GM18511 (cell line): ENCODE data around the gene SYNPR.

Experiments used
- ATAC-seq: cut with Tn5 transposase; IDR thresholded peaks from one replicate; pipeline ENCODE4 v1.9.1; 2021; ENCODE audit warnings: mild to moderate bottlenecking, moderate library complexity; ENCODE audit not compliant: unreplicated experiment

Gene SYNPR

GRCh38 chr3:63523100-63523499, 245.0 kb downstream of the SYNPR start:
- ATAC-seq, result no peak

- ATAC-seq, result no peak
Measured at GRCh38 chr3:63528325-63529000, 250.4 kb downstream of the SYNPR start.

- no peak for ATAC-seq
Measured at GRCh38 chr3:63532521-63532920, 254.4 kb downstream of the SYNPR start.

- peak; percentile 72 for ATAC-seq
Measured at GRCh38 chr3:63538919-63539318, 260.8 kb downstream of the SYNPR start.

GRCh38 chr3:63555767-63556166, 277.7 kb downstream of the SYNPR start:
- ATAC-seq, result no peak

GRCh38 chr3:63556401-63556800, 278.3 kb downstream of the SYNPR start:
- ATAC-seq, result no peak

- peak; percentile 84 for ATAC-seq
Measured at GRCh38 chr3:63557912-63558311, 279.8 kb downstream of the SYNPR start.

GRCh38 chr3:63559884-63560283, 281.8 kb downstream of the SYNPR start:
- no peak for ATAC-seq

- no peak for ATAC-seq
Measured at GRCh38 chr3:63561879-63562278, 283.8 kb downstream of the SYNPR start.

GRCh38 chr3:63562323-63562722, 284.2 kb downstream of the SYNPR start:
- ATAC-seq, result no peak

GRCh38 chr3:63563572-63563971, 285.5 kb downstream of the SYNPR start:
- ATAC-seq, result no peak

- ATAC-seq, result no peak
Measured at GRCh38 chr3:63565220-63565619, 287.1 kb downstream of the SYNPR start.

- ATAC-seq, result no peak
Measured at GRCh38 chr3:63571682-63572081, 293.6 kb downstream of the SYNPR start.

GRCh38 chr3:63576846-63577245, 298.7 kb downstream of the SYNPR start:
- ATAC-seq, result no peak

- no peak for ATAC-seq
Measured at GRCh38 chr3:63578858-63579257, 300.8 kb downstream of the SYNPR start.

GRCh38 chr3:63580151-63580550, 302.0 kb downstream of the SYNPR start:
- ATAC-seq, result no peak

GRCh38 chr3:63582943-63583500, 304.9 kb downstream of the SYNPR start:
- ATAC-seq, result no peak

- no peak for ATAC-seq
Measured at GRCh38 chr3:63584681-63585080, 306.6 kb downstream of the SYNPR start.

- no peak for ATAC-seq
Measured at GRCh38 chr3:63585927-63586326, 307.8 kb downstream of the SYNPR start.

GRCh38 chr3:63588895-63589294, 310.8 kb downstream of the SYNPR start:
- no peak for ATAC-seq

GRCh38 chr3:63593779-63594178, 315.7 kb downstream of the SYNPR start:
- no peak for ATAC-seq

- no peak for ATAC-seq
Measured at GRCh38 chr3:63595221-63595620, 317.1 kb downstream of the SYNPR start.

- ATAC-seq, result no peak
Measured at GRCh38 chr3:63597019-63597418, 318.9 kb downstream of the SYNPR start.
